Panc1 (cell line): ENCODE data around the gene RAB42.

Experiments used
- CTCF ChIP-seq: fragments of 450-650 bp; IDR thresholded peaks from 2 replicates; pipeline ENCODE4 v1.5.1; 2017; ENCODE audit warnings: mild to moderate bottlenecking
- POLR2AphosphoS5 ChIP-seq: IDR thresholded peaks from 2 replicates; pipeline ENCODE4 v1.6.1; 2012; ENCODE audit warnings: mild to moderate bottlenecking, low read depth, low read length, moderate library complexity
- REST ChIP-seq, 2 experiments: IDR thresholded peaks; 2 replicates each; pipeline ENCODE4 v1.6.1; 2011 to 2012; ENCODE audit warnings: low read depth in 2 of 2, control low read depth in 1 of 2, low read length in 1 of 2, mild to moderate bottlenecking in 1 of 2, moderate library complexity in 1 of 2; ENCODE audit not compliant: insufficient read depth in 1 of 2
- SIN3A ChIP-seq: IDR thresholded peaks from 2 replicates; pipeline ENCODE4 v1.6.1; 2012; ENCODE audit warnings: low read depth, mild to moderate bottlenecking, low read length, moderate library complexity, borderline replicate concordance; ENCODE audit not compliant: insufficient read depth

- TF ChIP-seq CTCF (no peak), SIN3A (no peak), POLR2AphosphoS5 (no peak), REST (IDR thresholded peaks at IDR 0.05; ENCODE audit: insufficient read depth in 1 of 2, low read depth in 2 of 2, low read length in 1 of 2) (no peak)
Observed at GRCh38 chr1:28601696-28602095, 9.6 kb downstream of the RAB42 start.
